ENCODE data around the gene CEP89. TPM values are rescaled to one million over a fixed set of nuclear protein-coding genes. Genes with fewer than 3 reads are reported as not detected.
"Not testable (repeated sequence)": the region's sequence is repeated elsewhere in the genome, so short reads cannot be mapped to it uniquely, and the experiment has no call there.

CEP89 gene
- total and polyA plus RNA-seq, 10 donors, result 5.9 to 16.0 (median 10.7) TPM

GRCh38 chr19:32852216-32852615 is 119.5 kb downstream of the CEP89 start:
- Histone ChIP-seq H3K36me3 (no peaks in the 10 kb centered on the region), H3K27ac (no peak overlapping the region), H3K4me3 (no peak overlapping the region), H3K9me3 (no peaks in the 10 kb centered on the region), H3K4me1 (no peaks in the 10 kb centered on the region), H3K27me3 (replicated peaks in 1 of 7) (no peaks in the 10 kb centered on the region)
- TF ChIP-seq, protein P1, sequence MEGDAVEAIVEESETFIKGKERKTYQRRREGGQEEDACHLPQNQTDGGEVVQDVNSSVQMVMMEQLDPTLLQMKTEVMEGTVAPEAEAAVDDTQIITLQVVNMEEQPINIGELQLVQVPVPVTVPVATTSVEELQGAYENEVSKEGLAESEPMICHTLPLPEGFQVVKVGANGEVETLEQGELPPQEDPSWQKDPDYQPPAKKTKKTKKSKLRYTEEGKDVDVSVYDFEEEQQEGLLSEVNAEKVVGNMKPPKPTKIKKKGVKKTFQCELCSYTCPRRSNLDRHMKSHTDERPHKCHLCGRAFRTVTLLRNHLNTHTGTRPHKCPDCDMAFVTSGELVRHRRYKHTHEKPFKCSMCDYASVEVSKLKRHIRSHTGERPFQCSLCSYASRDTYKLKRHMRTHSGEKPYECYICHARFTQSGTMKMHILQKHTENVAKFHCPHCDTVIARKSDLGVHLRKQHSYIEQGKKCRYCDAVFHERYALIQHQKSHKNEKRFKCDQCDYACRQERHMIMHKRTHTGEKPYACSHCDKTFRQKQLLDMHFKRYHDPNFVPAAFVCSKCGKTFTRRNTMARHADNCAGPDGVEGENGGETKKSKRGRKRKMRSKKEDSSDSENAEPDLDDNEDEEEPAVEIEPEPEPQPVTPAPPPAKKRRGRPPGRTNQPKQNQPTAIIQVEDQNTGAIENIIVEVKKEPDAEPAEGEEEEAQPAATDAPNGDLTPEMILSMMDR (IDR thresholded peaks at IDR 0.05 in 8 of 11, conservative IDR thresholded peaks at IDR 0.05 in 3 of 11), result no peak
- TF ChIP-seq POLR2AphosphoS5 (IDR thresholded peaks at IDR 0.05), result no peak
- no peak for TF ChIP-seq POLR2A (IDR thresholded peaks at IDR 0.05)
- intact Hi-C loops (cut with DNase I; ENCODE audit: low total_unique reads), result no loop called here
- WGBS, 5 donors, result 81 to 92% (median 90%) methylated on average over 6 of the region's 6 CpGs
- DNase-seq, result no peak

DNA sequence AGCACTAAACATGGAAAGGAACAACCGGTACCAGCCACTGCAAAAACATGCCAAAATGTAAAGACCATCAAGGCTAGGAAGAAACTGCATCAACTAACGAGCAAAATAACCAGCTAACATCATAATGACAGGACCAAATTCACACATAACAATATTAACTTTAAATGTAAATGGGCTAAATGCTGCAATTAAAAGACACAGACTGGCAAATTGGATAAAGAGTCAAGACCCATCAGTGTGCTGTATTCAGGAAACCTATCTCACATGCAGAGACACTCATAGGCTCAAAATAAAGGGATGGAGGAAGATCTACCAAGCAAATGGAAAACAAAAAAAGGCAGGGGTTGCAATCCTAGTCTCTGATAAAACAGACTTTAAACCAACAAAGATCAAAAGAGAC is 123.7 kb downstream of the CEP89 start:
- intact Hi-C loops (cut with DNase I; ENCODE audit: low total_unique reads); H3K36me3 ChIP-seq: not testable (repeated sequence)

GRCh38 chr19:32843716-32844245 is 128.0 kb downstream of the CEP89 start:
- WGBS, 5 donors, result 83 to 96% (median 95%) methylated on average over 15 to 19 of the region's 19 CpGs
- no peak overlapping the region for H3K27ac ChIP-seq

More for the DNA sequence above, 123.7 kb downstream of the CEP89 start:
- DNase-seq; H3K4me1 ChIP-seq; H3K27me3 ChIP-seq (replicated peaks in 1 of 7); H3K27ac ChIP-seq; H3K4me3 ChIP-seq; H3K9me3 ChIP-seq: not testable (repeated sequence)
- WGBS, 5 donors, result 17% methylated on average over 1 of the region's 2 CpGs; no CpG with 5 or more reads in 4 of the 5 donors

GRCh38 chr19:32842061-32842460 is 129.7 kb downstream of the CEP89 start:
- Histone ChIP-seq H3K27me3 (replicated peaks in 1 of 7) (no peaks in the 10 kb centered on the region), H3K27ac (no peak overlapping the region), H3K4me3 (no peak overlapping the region), H3K4me1 (no peaks in the 10 kb centered on the region), H3K9me3 (peaks cover 0 to 27% (median 21%) of the 10 kb centered on the region in 8 donors), H3K36me3 (peaks cover 0 to 10% (median 0%) of the 10 kb centered on the region in 6 donors)
- no peak for DNase-seq
- intact Hi-C loops (cut with DNase I; ENCODE audit: low total_unique reads), result no loop called here
- 69 to 92% (median 88%) methylated on average over 8 of the region's 8 CpGs for WGBS, 5 donors
- TF ChIP-seq POLR2AphosphoS5 (IDR thresholded peaks at IDR 0.05) (no peak), POLR2A (IDR thresholded peaks at IDR 0.05) (no peak)
- TF ChIP-seq, protein P1 (IDR thresholded peaks at IDR 0.05 in 8 of 11, conservative IDR thresholded peaks at IDR 0.05 in 3 of 11), result no peak

More at GRCh38 chr19:32843716-32844245, 128.0 kb downstream of the CEP89 start:
- peaks cover 0 to 10% (median 0%) of the 10 kb centered on the region in 6 donors for H3K36me3 ChIP-seq
- H3K4me1 ChIP-seq, result no peaks in the 10 kb centered on the region
- TF ChIP-seq, protein P1 (IDR thresholded peaks at IDR 0.05 in 8 of 11, conservative IDR thresholded peaks at IDR 0.05 in 3 of 11), result no peak
- no peak for TF ChIP-seq POLR2A (IDR thresholded peaks at IDR 0.05)
- TF ChIP-seq POLR2AphosphoS5 (IDR thresholded peaks at IDR 0.05), result no peak
- intact Hi-C loops (cut with DNase I; ENCODE audit: low total_unique reads), result no loop called here
- H3K9me3 ChIP-seq, result peaks cover 0 to 24% (median 20%) of the 10 kb centered on the region in 8 donors
- H3K27me3 ChIP-seq (replicated peaks in 1 of 7), result no peaks in the 10 kb centered on the region
- no peak for DNase-seq
- H3K4me3 ChIP-seq, result no peak overlapping the region
